Measurements from ENCODE around the gene LRRC30. TPM values are rescaled to one million over a fixed set of nuclear protein-coding genes. Genes with fewer than 3 reads are reported as not detected.

The LRRC30 gene
- total and polyA plus RNA-seq, 2 of the 13 experiments (the other 11 are each of a cell fraction or from before 2014, with no cell fraction given) = not detected

GRCh38 chr18:7254163-7254562 is 23.3 kb downstream of the LRRC30 start:
- no peaks in the 10 kb centered on the region for H3K79me2 ChIP-seq (ENCODE audit: insufficient read depth, low read length)
- H3K27ac ChIP-seq (ENCODE audit: extremely low read length, insufficient read depth, low read length) = no peak overlapping the region
- ChIA-PET POLR2A (no interaction called here), CTCF (ENCODE audit: low intra/inter-chr PET ratio, low total read pairs) (no interaction called here)
- no peaks in the 10 kb centered on the region for H4K20me1 ChIP-seq (ENCODE audit: insufficient read depth, low read length)
- H3K36me3 ChIP-seq (replicated peaks in 1 of 2; ENCODE audit: control insufficient read depth in 1 of 2, insufficient read depth in 2 of 2, low read length in 2 of 2) = no peaks in the 10 kb centered on the region
- no peaks in the 10 kb centered on the region for H3K9me3 ChIP-seq (ENCODE audit: low read length)
- DNase-seq (ENCODE audit: low spot score) (no peak), FAIRE-seq (no peak), ATAC-seq (no peak)
- H3K4me2 ChIP-seq (ENCODE audit: low read depth, low read length) = no peak overlapping the region
- no peak overlapping the region for H2AFZ ChIP-seq (ENCODE audit: low read length)
- no TSS peak for BruUV-seq (replicated peaks)
- intact Hi-C loops (cut with micrococcal nuclease; ENCODE audit: unreplicated experiment) (no loop called here), in situ Hi-C loops (cut with HindIII; ENCODE audit: extremely low pct_ligation_motif_present, low pct_unique_long_range_greater_than_20kb) (loop anchor here (25.0 kb wide), 2 partner anchors 533 to 1133 kb away; no protein-coding TSS in a partner anchor)
- H3K27me3 ChIP-seq (ENCODE audit: control insufficient read depth in 1 of 2, insufficient read depth in 2 of 2, low read length in 2 of 2) = peaks cover 0 to 8% of the 10 kb centered on the region in 2 experiments; a peak in 2 of 5 replicates
- H3K4me3 ChIP-seq (replicated peaks in 1 of 3; ENCODE audit: insufficient read depth in 1 of 3, low read depth in 2 of 3, low read length in 3 of 3) = no peak overlapping the region
- 80% methylated on average over 5 of the region's 5 CpGs for WGBS (ENCODE audit: low lambda C conversion rate)
- TF ChIP-seq ZSCAN29 (CRISPR knock-in tag; conservative IDR thresholded peaks at IDR 0.05) (no peak), SRSF4 (IDR thresholded peaks at IDR 0.05; ENCODE audit: low read depth, low read length, poor library complexity, severe bottlenecking) (no peak), ZNF17 (CRISPR knock-in tag; IDR thresholded peaks at IDR 0.05) (no peak)
- no peak overlapping the region for H3K9ac ChIP-seq (ENCODE audit: insufficient read depth, low read depth, low read length)
- H3K4me1 ChIP-seq (ENCODE audit: insufficient read depth, low read length) = no peaks in the 10 kb centered on the region

- no peak overlapping the region for H3K9ac ChIP-seq (ENCODE audit: insufficient read depth, low read depth, low read length)
- in situ Hi-C loops (cut with HindIII; ENCODE audit: extremely low pct_ligation_motif_present, low pct_unique_long_range_greater_than_20kb) = loop anchor here (25.0 kb wide), 2 partner anchors 532 to 1132 kb away; no protein-coding TSS in a partner anchor
- 60% methylated on average over 8 of the region's 8 CpGs for WGBS (ENCODE audit: low lambda C conversion rate)
- POLR2A ChIA-PET = no interaction called here
- H4K20me1 ChIP-seq (ENCODE audit: insufficient read depth, low read length) = no peaks in the 10 kb centered on the region
- no peak overlapping the region for H3K27ac ChIP-seq (ENCODE audit: extremely low read length, insufficient read depth, low read length)
- CTCF ChIA-PET (ENCODE audit: low intra/inter-chr PET ratio, low total read pairs) = no interaction called here
- BruUV-seq (replicated peaks) = no TSS peak
- no peaks in the 10 kb centered on the region for H3K79me2 ChIP-seq (ENCODE audit: insufficient read depth, low read length)
- no peaks in the 10 kb centered on the region for H3K9me3 ChIP-seq (ENCODE audit: low read length)
- DNase-seq (ENCODE audit: low spot score) = no peak
- no peak overlapping the region for H3K4me2 ChIP-seq (ENCODE audit: low read depth, low read length)
- no peaks in the 10 kb centered on the region for H3K4me1 ChIP-seq (ENCODE audit: insufficient read depth, low read length)
- intact Hi-C loops (cut with micrococcal nuclease; ENCODE audit: unreplicated experiment) = no loop called here
- H2AFZ ChIP-seq (ENCODE audit: low read length) = no peak overlapping the region
- ATAC-seq = no peak
- no peak for FAIRE-seq
- H3K36me3 ChIP-seq (replicated peaks in 1 of 2; ENCODE audit: control insufficient read depth in 1 of 2, insufficient read depth in 2 of 2, low read length in 2 of 2) = no peaks in the 10 kb centered on the region
- peaks cover 0 to 14% of the 10 kb centered on the region in 2 experiments; a peak in 2 of 5 replicates for H3K27me3 ChIP-seq (ENCODE audit: control insufficient read depth in 1 of 2, insufficient read depth in 2 of 2, low read length in 2 of 2)
- H3K4me3 ChIP-seq (replicated peaks in 1 of 3; ENCODE audit: insufficient read depth in 1 of 3, low read depth in 2 of 3, low read length in 3 of 3) = no peak overlapping the region
- TF ChIP-seq KMT2B (CRISPR knock-in tag; IDR thresholded peaks at IDR 0.05) (no peak), HNF4G (IDR thresholded peaks at IDR 0.05; ENCODE audit: borderline replicate concordance, low read depth, low read length) (no peak), HNF4G (CRISPR knock-in tag; IDR thresholded peaks at IDR 0.05; ENCODE audit: borderline replicate concordance, low read depth) (no peak), ZNF567 (CRISPR knock-in tag; IDR thresholded peaks at IDR 0.05; ENCODE audit: borderline replicate concordance) (no peak), SP4 (CRISPR knock-in tag; IDR thresholded peaks at IDR 0.05) (no peak), ZNF263 (CRISPR knock-in tag; IDR thresholded peaks at IDR 0.05) (no peak), CENPT (CRISPR knock-in tag; IDR thresholded peaks at IDR 0.05; ENCODE audit: low read depth) (no peak), ZNF674 (CRISPR knock-in tag; IDR thresholded peaks at IDR 0.05; ENCODE audit: low read depth) (no peak), ZNF136 (CRISPR knock-in tag; IDR thresholded peaks at IDR 0.05; ENCODE audit: low read depth) (no peak), RCOR2 (CRISPR knock-in tag; IDR thresholded peaks at IDR 0.05) (no peak), KDM2A (CRISPR knock-in tag; IDR thresholded peaks at IDR 0.05; ENCODE audit: borderline replicate concordance, low read depth) (no peak), ZNF841 (CRISPR knock-in tag; IDR thresholded peaks at IDR 0.05; ENCODE audit: borderline replicate concordance) (no peak), PCBP1 (IDR thresholded peaks at IDR 0.05; ENCODE audit: borderline replicate concordance, low read depth, low read length) (no peak)
Measured at GRCh38 chr18:7255054-7255453, 24.2 kb downstream of the LRRC30 start.
